ENCODE results near the gene KCNA10.
A peak's percentile ranks its signal among the peaks of the same experiment; 100 is the strongest.

KCNA10 gene

GRCh38 chr1:110524311-110525248 is 5.6 kb upstream of the KCNA10 start:
- H3K36me3 ChIP-seq = no peaks in the 10 kb centered on the region
- H3K9me3 ChIP-seq = no peaks in the 10 kb centered on the region
- no peak overlapping the region for H3K4me3 ChIP-seq
- peak; percentile 60 to 63 for TF ChIP-seq CTCF (IDR thresholded peaks at IDR 0.05)
- H3K4me1 ChIP-seq = peaks cover 0 to 5% (median 2%) of the 10 kb centered on the region in 4 donors
- intact Hi-C loops (cut with DNase I; ENCODE audit: low total_unique reads) = loop anchor here (2.0 to 10.0 kb wide), 2 partner anchors 94 to 240 kb away; no protein-coding TSS in a partner anchor
- no peak overlapping the region for H3K27ac ChIP-seq
- no peak for DNase-seq
- peaks cover 0 to 44% of the 10 kb centered on the region in 2 donors for H3K27me3 ChIP-seq

GRCh38 chr1:110523011-110523410 is 4.0 kb upstream of the KCNA10 start:
- Histone ChIP-seq H3K4me3 (no peak overlapping the region), H3K27ac (no peak overlapping the region), H3K27me3 (peaks cover 0 to 34% of the 10 kb centered on the region in 2 donors), H3K36me3 (no peaks in the 10 kb centered on the region), H3K9me3 (no peaks in the 10 kb centered on the region), H3K4me1 (peaks cover 0 to 5% (median 2%) of the 10 kb centered on the region in 4 donors)
- no peak for DNase-seq
- intact Hi-C loops (cut with DNase I; ENCODE audit: low total_unique reads) = loop anchor here (10.0 kb wide), 1 partner anchor 242 kb away; no protein-coding TSS in a partner anchor
- no peak for TF ChIP-seq CTCF (IDR thresholded peaks at IDR 0.05)

GRCh38 chr1:110522560-110522959 is 3.6 kb upstream of the KCNA10 start:
- peaks cover 0 to 5% (median 2%) of the 10 kb centered on the region in 4 donors for H3K4me1 ChIP-seq
- H3K36me3 ChIP-seq = no peaks in the 10 kb centered on the region
- H3K27me3 ChIP-seq = peaks cover 0 to 34% of the 10 kb centered on the region in 2 donors
- intact Hi-C loops (cut with DNase I; ENCODE audit: low total_unique reads) = loop anchor here (10.0 kb wide), 1 partner anchor 242 kb away; no protein-coding TSS in a partner anchor
- no peak for TF ChIP-seq CTCF (IDR thresholded peaks at IDR 0.05)
- H3K9me3 ChIP-seq = no peaks in the 10 kb centered on the region
- no peak overlapping the region for H3K4me3 ChIP-seq
- no peak overlapping the region for H3K27ac ChIP-seq
- no peak for DNase-seq

- no peaks in the 10 kb centered on the region for H3K36me3 ChIP-seq
- H3K27me3 ChIP-seq = peaks cover 0 to 27% of the 10 kb centered on the region in 2 donors
- intact Hi-C loops (cut with DNase I; ENCODE audit: low total_unique reads) = loop anchor here (10.0 kb wide), 1 partner anchor 244 kb away; no protein-coding TSS in a partner anchor
- H3K27ac ChIP-seq = no peak overlapping the region
- no peak for DNase-seq
- no peak overlapping the region for H3K4me3 ChIP-seq
- H3K4me1 ChIP-seq = peaks cover 0 to 5% (median 2%) of the 10 kb centered on the region in 4 donors
- no peak for TF ChIP-seq CTCF (IDR thresholded peaks at IDR 0.05)
- H3K9me3 ChIP-seq = no peaks in the 10 kb centered on the region
Measured at GRCh38 chr1:110520827-110521226, 1.9 kb upstream of the KCNA10 start.

- TF ChIP-seq CTCF (IDR thresholded peaks at IDR 0.05) = no peak
- intact Hi-C loops (cut with DNase I; ENCODE audit: low total_unique reads) = no loop called here
- no peaks in the 10 kb centered on the region for H3K9me3 ChIP-seq
Measured at GRCh38 chr1:110515891-110516290, 3.1 kb downstream of the KCNA10 start.

More at GRCh38 chr1:110515891-110516290, 3.1 kb downstream of the KCNA10 start:
- H3K27ac ChIP-seq = no peak overlapping the region
- H3K27me3 ChIP-seq = no peaks in the 10 kb centered on the region
- no peak for DNase-seq
- no peaks in the 10 kb centered on the region for H3K36me3 ChIP-seq
- H3K4me1 ChIP-seq = no peaks in the 10 kb centered on the region
- no peak overlapping the region for H3K4me3 ChIP-seq
